Measurements from ENCODE around the gene DCT.
A peak's percentile ranks its signal among the peaks of the same experiment; 100 is the strongest.

The DCT gene

DNA sequence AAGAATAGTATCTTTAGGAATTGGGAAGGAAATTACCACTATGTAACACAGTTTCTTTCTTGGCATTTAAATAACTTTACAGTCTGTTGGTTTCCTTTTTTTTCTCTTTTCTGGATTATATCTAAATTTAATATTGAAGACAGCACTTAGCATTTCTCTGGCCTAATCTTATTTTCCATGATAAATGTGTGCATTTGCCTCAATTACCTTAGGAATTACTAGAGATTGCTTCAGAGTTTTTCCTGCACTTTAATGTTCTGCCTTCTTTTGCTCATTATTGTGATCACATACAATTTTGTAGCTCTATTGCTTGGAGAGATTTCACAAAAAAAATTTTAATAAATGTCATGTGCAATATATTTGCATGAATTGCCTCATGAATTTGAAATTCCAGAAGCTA, 25.1 kb downstream of the DCT start:
- DNase-seq (ENCODE audit: low read depth): no peak

- DNase-seq (ENCODE audit: low read depth): no peak
Observed at GRCh38 chr13:94444826-94445225, 34.7 kb downstream of the DCT start.

DNA sequence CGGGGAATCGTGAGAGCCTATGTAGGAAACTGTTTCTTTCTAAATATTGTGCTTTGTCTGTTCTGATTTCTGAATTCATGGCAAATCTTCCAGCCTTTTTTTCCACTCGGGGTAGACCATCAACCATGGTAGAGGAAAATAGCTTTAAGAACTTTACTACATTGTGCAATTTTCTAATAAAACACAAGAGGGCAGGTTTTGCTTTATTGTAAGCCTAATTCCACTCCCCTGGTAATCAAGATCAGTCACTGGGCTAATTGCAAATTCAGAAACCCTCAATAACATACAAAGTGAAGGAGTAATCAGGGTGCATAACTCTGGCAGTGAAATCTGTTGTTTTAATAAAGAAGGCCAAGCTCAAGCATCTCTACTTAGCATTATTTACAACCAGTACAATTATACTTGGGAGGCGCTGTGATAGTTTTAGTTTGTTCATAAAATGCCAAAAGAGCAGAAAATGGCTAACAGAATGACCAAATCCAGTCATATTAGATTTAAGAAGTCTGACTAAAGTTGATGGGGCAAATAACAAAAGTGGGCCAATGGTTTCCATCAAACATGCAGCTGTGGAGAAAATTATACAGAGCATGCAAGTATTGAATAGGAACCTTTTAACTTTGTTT, 43.8 kb downstream of the DCT start:
- peak; percentile 41 for DNase-seq (ENCODE audit: low read depth)

- no peak for DNase-seq (ENCODE audit: low read depth)
Observed at GRCh38 chr13:94433055-94433961, 46.2 kb downstream of the DCT start.

DNA sequence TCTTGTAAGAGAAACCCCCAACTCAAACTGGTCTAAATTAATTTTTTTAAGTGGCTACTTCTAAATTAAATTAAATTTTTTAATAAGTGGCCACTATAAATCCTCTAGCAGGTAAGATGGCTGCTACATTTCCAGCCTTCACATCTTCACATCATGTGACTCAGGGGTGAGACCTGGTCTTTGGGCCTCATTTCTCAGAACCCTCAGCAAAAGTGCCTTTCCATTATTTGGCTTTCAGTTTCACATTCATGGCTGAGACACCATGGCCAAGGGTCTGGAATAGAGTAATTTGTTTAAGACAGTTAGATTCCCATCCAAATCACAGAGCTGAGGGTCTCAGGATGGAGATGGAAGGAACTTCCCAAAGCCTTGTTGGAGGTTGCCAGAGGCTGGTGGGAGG, 47.5 kb downstream of the DCT start:
- DNase-seq (ENCODE audit: low read depth): no peak

- DNase-seq (ENCODE audit: low read depth): peak; percentile 8
Observed at GRCh38 chr13:94431574-94431973, 47.9 kb downstream of the DCT start.

GRCh38 chr13:94427313-94427953, 52.0 kb downstream of the DCT start:
- no peak for DNase-seq (ENCODE audit: low read depth)

DNA sequence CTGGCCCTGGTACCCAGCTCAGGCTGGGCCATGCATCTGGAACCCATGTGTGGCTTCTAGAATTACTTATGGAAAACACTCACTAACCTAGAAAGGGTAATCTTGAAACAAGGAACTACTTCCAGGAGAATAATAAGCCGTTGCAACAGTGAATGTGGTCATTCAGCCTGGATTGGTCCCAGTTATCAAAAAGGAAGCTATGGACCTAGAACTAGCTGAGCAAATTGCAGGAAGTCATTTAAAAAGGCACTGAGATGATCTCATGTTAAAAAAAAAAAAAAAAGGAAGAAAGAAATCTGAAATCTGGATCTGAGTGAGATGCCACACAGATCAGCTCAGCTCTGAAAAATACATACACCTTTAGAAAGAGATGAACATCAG, 59.6 kb downstream of the DCT start:
- DNase-seq (ENCODE audit: low read depth): no peak

DNA sequence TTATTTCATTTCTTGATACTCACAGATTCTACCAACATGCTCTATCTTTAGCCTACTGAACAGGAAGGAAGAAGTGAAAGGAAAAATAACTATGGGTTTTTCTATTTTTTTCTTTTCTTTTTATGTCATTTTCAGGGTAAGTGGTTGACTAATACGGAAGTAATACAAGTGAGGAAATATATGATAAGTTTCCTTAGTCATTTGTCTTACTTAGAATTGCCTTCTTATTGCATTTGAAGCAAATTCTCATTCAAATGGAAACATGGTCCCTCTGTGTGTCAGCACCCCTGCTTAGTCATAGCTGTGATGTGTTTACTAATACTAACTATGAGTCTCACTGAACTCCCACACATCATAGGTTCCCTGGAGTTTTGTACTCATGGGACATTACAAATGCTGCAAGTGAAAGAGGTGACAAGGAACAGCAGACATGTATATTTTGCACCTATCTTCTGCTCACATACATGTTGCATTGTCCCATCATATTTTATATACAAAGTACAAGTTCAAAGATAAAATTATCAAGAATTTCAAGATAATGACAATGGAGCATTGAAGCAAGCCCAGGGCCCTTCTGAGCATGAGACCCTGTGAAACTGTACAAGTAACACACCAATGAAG, 60.1 kb downstream of the DCT start:
- DNase-seq (ENCODE audit: low read depth): peak; percentile 33

DNA sequence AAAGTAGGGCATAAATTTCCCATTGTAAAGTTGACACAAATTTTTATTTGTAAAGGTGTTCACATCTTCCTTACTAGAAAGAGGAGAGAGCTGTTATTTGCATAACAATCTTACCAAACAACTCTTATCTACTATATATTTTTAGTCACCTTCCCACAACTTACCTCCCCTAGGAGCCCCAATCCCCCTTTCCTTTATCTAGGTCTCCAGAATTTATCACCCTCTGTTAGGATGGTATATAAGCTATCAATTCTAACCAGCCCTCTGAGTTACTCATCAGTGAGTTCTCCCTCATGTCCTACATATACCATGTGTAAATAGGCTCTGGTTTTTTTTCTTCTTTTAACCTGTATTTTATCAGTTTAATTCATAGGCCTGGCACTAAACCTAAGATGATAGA, 62.2 kb downstream of the DCT start:
- DNase-seq (ENCODE audit: low read depth): no peak

GRCh38 chr13:94416454-94417080, 62.9 kb downstream of the DCT start:
- peak; percentile 23 for DNase-seq (ENCODE audit: low read depth)

DNA sequence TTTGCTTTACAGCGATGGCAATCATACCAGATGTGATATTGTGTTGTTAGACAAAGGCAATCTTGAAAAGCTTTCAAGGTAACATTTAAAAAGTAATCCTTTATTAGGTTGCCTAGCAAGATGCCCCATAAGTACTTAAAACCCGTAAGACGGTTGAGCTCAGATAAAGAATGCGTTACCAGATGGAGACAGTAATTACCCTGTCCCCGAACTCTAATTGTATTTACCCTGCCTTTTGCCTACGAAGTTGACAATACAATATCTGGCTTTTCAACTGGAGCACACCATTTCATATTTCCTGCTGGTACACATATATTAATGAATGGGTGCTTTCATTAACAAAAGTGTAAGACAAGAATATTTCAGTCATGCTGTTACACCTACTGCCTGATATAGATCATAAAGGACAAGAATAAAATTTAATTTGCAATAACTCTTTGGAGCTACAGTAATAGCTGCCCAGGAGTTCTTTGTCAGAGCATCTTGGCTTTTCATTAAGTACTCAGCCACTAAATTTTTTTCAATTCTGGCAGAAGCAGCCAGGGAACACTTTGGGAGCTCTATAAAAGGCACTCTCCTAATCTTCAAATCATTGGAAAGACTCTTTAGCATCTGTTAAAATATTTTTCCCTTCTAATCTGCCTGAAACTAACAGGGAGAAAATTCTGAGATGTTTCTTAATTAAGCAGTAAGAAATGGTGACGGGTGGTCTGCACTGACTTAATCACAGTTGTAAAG, 63.8 kb downstream of the DCT start:
- DNase-seq (ENCODE audit: low read depth): no peak

GRCh38 chr13:94414708-94415107, 64.8 kb downstream of the DCT start:
- no peak for DNase-seq (ENCODE audit: low read depth)

- DNase-seq (ENCODE audit: low read depth): no peak
Observed at GRCh38 chr13:94414141-94414540, 65.3 kb downstream of the DCT start.

- no peak for DNase-seq (ENCODE audit: low read depth)
Observed at GRCh38 chr13:94413598-94413944, 65.9 kb downstream of the DCT start.

DNA sequence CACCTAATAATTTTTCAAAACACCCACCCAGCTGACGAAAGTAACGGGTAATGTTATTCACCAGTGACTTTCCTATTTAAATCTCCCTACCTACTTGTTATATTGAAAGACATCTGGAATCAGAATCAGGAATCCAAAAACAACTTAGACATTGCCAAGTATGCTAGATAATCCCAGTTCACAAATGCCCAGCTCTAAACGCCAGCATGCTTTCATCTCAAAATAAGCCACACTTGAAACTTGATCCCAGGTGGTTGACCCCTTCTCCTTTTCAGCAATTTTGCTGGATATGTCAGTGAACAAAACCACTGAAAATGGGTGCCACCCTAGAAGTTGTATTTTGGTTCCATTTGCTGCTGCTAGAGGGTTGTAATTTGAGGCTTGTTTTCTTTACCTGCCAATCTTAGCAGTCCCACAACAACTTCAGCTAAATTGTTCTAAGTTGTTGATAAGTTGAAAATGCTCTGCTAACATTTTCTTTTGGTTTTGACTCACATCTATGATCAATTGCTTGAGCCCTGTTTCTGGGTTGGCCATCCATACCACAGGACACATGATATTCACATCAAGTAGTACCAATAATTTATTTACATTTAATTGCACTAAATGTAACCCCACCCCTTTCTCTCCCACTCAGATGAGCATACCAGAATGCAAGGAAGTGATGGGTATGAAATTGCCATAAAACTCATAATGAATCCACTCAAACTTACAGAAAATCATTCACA, 66.4 kb downstream of the DCT start:
- DNase-seq (ENCODE audit: low read depth): no peak

- DNase-seq (ENCODE audit: low read depth): no peak
Observed at GRCh38 chr13:94411747-94412146, 67.7 kb downstream of the DCT start.

DNA sequence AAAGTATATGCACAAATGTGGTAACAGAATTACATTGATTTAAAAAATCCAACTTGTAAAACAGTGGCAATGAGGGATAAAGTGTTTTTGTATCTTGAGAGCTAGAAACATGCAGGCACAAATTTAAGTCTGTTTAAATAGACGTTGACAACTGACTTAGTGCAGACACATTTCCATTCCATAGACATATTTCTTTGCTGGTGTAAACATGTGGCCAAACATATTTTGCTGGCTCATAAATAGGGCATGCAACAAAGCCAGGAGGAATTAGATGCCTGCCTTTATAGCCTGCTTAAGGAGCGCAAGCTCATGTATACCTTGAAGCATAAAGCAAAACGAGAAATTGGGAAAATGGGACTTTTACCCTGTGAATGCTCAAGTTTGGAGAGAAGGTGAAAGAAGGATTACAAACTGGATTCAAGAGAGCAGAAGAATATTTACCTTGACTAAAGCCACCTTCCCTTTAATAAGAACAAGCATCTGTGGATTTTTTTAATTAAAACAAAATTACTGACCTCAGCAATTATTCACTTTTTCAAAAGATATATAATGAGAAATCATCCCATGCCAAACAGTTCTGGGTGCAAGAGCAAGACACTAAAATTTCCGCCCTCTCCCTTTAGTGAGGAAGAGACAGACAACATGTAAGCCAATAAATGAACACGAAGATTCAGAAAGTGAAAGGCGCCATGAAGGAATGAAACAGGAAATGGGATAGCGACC, 71.0 kb downstream of the DCT start:
- DNase-seq (ENCODE audit: low read depth): no peak

DNA sequence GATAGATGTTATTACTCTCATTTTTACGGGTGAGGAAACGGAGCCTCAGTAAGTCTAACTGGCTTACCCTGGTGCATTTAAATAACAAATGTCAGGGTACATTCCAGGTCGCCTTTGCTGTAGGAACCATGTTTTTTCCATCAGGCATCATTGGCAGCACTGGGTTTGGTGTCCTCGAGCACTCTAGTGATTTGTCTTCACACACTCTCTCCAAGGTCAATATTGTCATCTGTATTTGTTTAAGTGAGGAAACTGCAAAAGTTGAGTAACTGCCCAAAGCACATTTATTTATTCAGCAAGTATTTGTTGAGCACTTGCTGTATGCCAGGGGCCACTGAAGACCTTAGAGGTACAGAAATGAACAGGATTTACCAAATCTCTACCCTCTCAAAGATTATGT, 78.6 kb downstream of the DCT start:
- no peak for DNase-seq (ENCODE audit: low read depth)

- DNase-seq (ENCODE audit: low read depth): no peak
Observed at GRCh38 chr13:94399812-94400211, 79.7 kb downstream of the DCT start.
